Measurements from ENCODE around the gene NDUFB7. TPM values are rescaled to one million over a fixed set of nuclear protein-coding genes. Genes with fewer than 3 reads are reported as not detected.

The NDUFB7 gene
- total and polyA plus RNA-seq, 3 donors from 2014 or later, result 259 to 493 (median 389) TPM

DNA sequence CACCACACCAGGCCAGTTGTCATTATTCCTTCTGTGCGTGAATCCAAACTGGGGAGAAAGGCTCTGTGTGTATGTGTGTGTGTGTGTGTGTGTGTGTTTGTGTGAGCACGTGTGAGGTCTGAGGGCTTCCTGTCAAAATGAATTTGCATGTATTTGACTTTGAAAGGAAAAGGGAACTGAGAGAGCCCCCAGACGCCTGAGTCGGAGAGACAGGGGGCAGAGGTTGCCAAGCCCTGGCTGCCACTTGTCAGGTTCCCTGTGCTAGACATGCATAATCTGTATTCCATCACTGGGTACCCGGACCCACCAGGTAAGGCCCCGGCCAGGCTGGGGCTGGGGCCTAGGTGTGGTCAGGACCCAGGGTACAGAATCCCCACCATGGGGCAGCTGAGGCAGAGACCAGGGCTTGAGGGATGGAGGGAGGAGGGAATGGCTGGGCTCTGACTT is 11.1 kb upstream of the NDUFB7 start, which contains the start of gene CLEC17A:
TSS of gene CLEC17A (plus strand) at position 191 of the 447 bp plus-strand sequence. CDS start at position 268, 77 bp downstream.
- H3K4me3 ChIP-seq, result no peak within 1 kb of the TSS
- H3K27me3 ChIP-seq, result no peaks in the 10 kb centered on the region
- intact Hi-C loops (cut with DNase I; ENCODE audit: low total_unique reads), result no loop called here
- no peaks in the 10 kb centered on the region for H3K4me1 ChIP-seq
- H3K27ac ChIP-seq, result no peak within 1 kb of the TSS
- DNase-seq, result no peak
- TF ChIP-seq CTCF (IDR thresholded peaks at IDR 0.05) (no peak), POLR2A (IDR thresholded peaks at IDR 0.05) (no peak)
- H3K9me3 ChIP-seq, result no peaks in the 10 kb centered on the region
- 70 to 71% methylated on average over 5 to 6 of the region's 6 CpGs for WGBS, 2 donors
- H3K36me3 ChIP-seq (ENCODE audit: low read depth, missing control alignments), result no peaks in the 10 kb centered on the region

- H3K9me3 ChIP-seq, result no peaks in the 10 kb centered on the region
- TF ChIP-seq POLR2A (IDR thresholded peaks at IDR 0.05) (no peak), CTCF (IDR thresholded peaks at IDR 0.05) (no peak)
- H3K4me3 ChIP-seq, result no peak overlapping the region
- DNase-seq, result no peak
- no peak overlapping the region for H3K27ac ChIP-seq
- H3K27me3 ChIP-seq, result no peaks in the 10 kb centered on the region
- WGBS, 2 donors, result 65 to 77% methylated on average over 6 of the region's 6 CpGs
- intact Hi-C loops (cut with DNase I; ENCODE audit: low total_unique reads), result no loop called here
- no peaks in the 10 kb centered on the region for H3K4me1 ChIP-seq
- H3K36me3 ChIP-seq (ENCODE audit: low read depth, missing control alignments), result no peaks in the 10 kb centered on the region
These were observed 8.9 kb upstream of the NDUFB7 start for GRCh38 chr19:14580623-14581237.

DNA sequence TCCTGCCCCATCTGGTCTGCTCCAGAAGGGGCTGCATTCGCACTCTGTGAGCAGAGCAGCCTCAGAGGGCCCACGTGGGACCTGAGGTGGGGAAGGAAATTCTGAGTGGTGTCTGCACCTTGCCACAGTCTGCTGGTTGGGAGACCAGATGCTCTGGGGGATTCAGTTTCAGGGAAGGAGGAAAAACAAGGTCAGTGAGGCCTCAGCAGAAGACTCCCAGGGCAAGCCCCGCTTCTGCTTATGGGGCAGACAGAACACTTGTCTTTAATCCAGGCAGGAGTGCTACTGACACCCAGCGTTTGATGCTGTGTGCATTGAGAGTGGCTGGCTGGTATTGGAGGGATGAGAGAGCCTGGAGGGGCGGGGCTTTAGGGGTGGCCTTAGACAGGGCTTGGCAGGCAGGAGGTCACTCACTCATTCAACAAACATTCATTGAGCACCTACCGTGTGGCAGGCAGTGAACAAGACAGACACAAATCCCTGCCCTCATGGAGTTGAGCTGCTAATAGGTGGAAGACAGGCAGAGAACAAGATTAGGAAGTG is 6.1 kb upstream of the NDUFB7 start:
- Histone ChIP-seq H3K9me3 (no peaks in the 10 kb centered on the region), H3K27me3 (no peaks in the 10 kb centered on the region), H3K27ac (no peak overlapping the region), H3K36me3 (ENCODE audit: low read depth, missing control alignments) (no peaks in the 10 kb centered on the region), H3K4me1 (no peaks in the 10 kb centered on the region), H3K4me3 (no peak overlapping the region)
- 49 to 70% methylated on average over 6 of the region's 6 CpGs for WGBS, 2 donors
- no peak for TF ChIP-seq CTCF (IDR thresholded peaks at IDR 0.05)
- TF ChIP-seq POLR2A (IDR thresholded peaks at IDR 0.05), result no peak
- no peak for DNase-seq
- intact Hi-C loops (cut with DNase I; ENCODE audit: low total_unique reads), result no loop called here

- H3K36me3 ChIP-seq (ENCODE audit: low read depth, missing control alignments), result no peaks in the 10 kb centered on the region
- no peaks in the 10 kb centered on the region for H3K4me1 ChIP-seq
- intact Hi-C loops (cut with DNase I; ENCODE audit: low total_unique reads), result no loop called here
- no peak for DNase-seq
- TF ChIP-seq POLR2A (IDR thresholded peaks at IDR 0.05) (no peak), CTCF (IDR thresholded peaks at IDR 0.05) (no peak)
- H3K27ac ChIP-seq, result no peak overlapping the region
- H3K4me3 ChIP-seq, result no peak overlapping the region
- WGBS, 2 donors, result 81 to 94% methylated on average over 5 of the region's 5 CpGs
- no peaks in the 10 kb centered on the region for H3K9me3 ChIP-seq
- no peaks in the 10 kb centered on the region for H3K27me3 ChIP-seq
These were observed 5.4 kb upstream of the NDUFB7 start for GRCh38 chr19:14577264-14577663.

- DNase-seq, result no peak
- 86 to 88% methylated on average over 8 of the region's 8 CpGs for WGBS, 2 donors
- Histone ChIP-seq H3K9me3 (no peaks in the 10 kb centered on the region), H3K4me3 (no peak overlapping the region), H3K36me3 (ENCODE audit: low read depth, missing control alignments) (no peaks in the 10 kb centered on the region), H3K4me1 (no peaks in the 10 kb centered on the region), H3K27ac (no peak overlapping the region), H3K27me3 (no peaks in the 10 kb centered on the region)
- TF ChIP-seq POLR2A (IDR thresholded peaks at IDR 0.05), result no peak
- no peak for TF ChIP-seq CTCF (IDR thresholded peaks at IDR 0.05)
- intact Hi-C loops (cut with DNase I; ENCODE audit: low total_unique reads), result no loop called here
These were observed 4.5 kb upstream of the NDUFB7 start for GRCh38 chr19:14576363-14576762.

Data from testis (tissue), 3 donors.